ENCODE data around the gene CFAP58.
A peak's percentile ranks its signal among the peaks of the same experiment; 100 is the strongest.

The CFAP58 gene, protein sequence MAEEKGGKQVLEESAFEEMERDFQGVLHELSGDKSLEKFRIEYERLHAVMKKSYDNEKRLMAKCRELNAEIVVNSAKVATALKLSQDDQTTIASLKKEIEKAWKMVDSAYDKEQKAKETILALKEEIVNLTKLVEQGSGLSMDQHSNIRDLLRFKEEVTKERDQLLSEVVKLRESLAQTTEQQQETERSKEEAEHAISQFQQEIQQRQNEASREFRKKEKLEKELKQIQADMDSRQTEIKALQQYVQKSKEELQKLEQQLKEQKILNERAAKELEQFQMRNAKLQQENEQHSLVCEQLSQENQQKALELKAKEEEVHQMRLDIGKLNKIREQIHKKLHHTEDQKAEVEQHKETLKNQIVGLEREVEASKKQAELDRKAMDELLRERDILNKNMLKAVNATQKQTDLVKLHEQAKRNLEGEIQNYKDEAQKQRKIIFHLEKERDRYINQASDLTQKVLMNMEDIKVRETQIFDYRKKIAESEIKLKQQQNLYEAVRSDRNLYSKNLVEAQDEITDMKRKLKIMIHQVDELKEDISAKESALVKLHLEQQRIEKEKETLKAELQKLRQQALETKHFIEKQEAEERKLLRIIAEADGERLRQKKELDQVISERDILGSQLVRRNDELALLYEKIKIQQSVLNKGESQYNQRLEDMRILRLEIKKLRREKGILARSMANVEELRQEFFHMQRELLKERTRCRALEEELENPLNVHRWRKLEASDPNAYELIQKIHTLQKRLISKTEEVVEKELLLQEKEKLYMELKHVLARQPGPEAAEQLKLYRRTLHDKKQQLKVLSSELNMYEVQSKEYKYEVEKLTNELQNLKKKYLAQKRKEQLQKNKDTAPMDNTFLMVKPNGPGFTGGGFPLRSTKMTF

DNA sequence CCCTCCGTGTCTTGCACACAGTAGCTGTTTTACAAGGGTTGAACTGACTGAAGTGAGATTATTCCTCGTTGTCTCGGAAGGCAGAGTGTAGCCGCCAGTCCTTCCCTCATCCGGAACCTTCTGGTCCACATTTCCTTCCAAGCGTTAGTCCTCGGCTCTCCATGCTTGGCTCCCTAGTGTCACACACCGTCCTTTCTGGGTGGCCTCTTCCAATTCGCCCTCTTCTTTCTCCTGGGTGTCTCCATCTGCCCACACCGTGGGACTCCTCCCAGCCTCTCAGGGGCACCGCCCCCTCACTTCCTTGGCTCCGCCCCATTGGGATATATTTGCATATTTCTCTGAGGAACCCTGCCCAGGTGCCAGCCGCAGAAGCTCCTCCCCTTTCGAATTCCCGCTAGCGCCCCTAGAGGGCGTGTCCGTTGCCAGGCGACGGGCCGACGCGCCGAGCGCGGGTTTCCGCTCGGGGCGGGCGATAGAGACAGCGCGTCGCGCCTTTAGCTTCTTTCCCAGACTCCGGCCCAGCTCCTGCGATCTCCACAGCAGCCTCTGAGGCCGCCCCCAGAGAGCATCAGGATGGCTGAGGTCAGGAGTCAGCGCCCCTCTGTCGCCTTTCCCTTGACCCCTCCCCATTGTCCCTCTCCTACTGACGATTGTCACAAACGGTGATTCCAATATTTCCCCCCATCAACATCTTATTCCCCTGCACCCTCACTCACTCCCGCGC is at the start of gene CFAP58:
TSS of gene CFAP58 (plus strand) at position 509 of the 724 bp plus-strand sequence. CDS start at position 574, 65 bp downstream.
- peak; percentile 39 for DNase-seq (ENCODE audit: low spot score)

DNA sequence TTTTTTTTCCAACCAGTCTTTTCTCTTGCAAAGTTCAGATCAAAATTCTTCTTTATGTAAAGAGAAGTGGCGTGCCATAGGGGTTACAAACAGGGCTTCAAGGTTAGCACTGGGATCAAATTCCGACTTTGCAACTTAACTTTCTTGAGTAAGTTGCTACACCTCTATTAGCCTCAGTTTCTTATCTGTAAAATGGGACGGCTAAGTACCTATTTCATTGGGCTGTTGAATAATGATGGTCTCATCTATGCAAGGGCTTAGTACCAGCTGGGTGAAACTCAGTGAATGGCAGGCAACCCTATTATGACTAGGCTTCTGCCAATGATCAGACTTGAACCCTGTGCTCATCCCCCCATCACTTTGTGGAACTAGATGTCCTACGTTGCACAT is 49.3 kb upstream of the CFAP58 start:
- DNase-seq (ENCODE audit: low spot score) = no peak

DNA sequence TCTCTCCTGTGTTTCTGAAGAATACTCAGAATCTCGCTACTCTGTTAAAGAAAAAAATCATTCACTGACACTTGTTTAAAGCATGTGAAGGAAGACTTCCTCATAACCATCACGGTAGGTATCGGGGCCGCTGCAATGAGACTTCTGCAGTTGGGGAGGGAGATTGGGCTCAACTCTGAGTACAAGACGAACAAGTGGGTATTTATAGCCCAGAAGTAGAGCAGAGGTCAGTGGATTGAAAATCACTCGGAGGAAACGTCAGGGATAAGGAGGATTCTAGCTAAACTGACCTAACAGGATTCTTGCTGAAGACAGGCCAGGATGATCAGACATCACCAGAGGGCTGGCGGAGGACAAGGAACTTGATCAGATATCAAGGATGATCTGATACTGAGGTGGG is 48.7 kb upstream of the CFAP58 start:
- DNase-seq (ENCODE audit: low spot score) = no peak

- no peak for DNase-seq (ENCODE audit: low spot score)
Measured at GRCh38 chr10:104306897-104307296, 46.7 kb upstream of the CFAP58 start.

GRCh38 chr10:104307576-104308438 is 45.8 kb upstream of the CFAP58 start:
- DNase-seq (ENCODE audit: low spot score) = no peak

GRCh38 chr10:104308439-104308903 is 45.2 kb upstream of the CFAP58 start:
- no peak for DNase-seq (ENCODE audit: low spot score)

DNA sequence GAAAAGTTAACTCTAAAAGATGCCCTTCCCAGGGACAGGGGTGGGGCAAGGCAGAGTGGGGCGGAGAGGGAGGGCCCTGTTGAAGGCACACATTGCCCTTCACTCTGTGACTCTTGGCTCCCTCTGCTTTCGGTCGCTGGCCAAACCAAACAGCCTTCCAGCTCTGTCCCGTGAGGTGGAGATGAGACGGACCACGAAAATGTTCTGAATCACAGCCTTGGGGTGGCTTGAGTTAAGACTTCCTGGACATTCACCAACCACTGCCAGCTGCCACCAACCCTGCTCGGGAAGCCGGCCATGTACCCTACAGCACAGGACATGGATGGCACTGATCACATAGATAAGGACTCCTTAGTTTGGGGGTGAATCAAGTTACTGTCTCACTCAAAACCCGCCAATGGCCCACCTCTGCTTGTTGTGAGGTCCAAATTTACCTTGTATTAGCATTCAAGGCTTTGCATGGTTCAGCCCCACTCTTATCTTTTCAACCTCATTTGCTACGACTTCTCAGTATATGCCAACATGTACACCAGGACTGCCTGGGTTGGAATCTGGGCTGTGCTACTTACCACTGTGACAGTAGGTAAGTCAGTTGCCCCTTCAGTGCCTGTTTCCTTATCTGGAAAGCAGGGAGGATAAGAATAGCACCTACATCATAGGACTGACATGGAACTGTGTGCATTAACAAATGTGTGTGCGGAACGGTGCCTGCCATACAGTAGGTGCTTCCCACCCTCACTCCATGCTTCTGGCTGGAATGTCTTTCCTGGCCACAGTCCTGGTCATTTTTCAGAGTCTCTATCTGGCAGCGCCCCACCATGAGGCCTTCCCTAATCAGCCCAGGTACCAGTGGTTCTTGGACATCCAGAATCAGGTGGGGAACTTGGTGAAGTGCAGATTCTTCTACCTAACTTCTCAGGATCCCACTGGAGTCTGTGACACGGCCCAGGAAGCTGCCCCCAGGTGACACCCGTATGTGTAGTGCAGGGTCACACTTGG is 43.4 kb upstream of the CFAP58 start:
- no peak for DNase-seq (ENCODE audit: low spot score)

DNA sequence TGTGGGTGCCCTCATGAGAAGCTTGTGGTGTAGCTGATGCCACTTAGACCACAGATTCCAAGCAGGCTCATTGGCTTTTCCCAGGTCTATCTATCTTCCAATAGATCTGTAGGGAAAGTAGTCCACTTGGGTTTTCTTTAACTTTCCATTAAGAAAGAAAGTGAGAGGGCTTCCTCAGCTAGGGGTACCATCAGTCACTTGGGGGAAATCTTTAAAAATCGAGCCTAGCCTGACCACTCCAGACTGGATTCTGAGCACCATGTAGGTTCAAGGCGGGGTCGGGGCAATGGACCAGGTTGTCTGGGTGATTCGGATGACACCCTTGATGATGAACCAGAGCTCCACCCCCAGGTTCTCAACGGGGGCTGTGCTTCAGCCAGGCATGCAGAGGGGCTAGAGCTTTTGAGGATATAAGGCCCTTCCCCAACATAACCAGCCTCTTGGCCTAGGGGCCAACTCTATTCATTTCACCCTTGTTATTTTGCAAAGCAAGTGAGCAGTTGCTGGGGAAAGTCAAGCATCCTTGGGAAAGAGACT is 42.4 kb upstream of the CFAP58 start:
- DNase-seq (ENCODE audit: low spot score) = no peak

DNA sequence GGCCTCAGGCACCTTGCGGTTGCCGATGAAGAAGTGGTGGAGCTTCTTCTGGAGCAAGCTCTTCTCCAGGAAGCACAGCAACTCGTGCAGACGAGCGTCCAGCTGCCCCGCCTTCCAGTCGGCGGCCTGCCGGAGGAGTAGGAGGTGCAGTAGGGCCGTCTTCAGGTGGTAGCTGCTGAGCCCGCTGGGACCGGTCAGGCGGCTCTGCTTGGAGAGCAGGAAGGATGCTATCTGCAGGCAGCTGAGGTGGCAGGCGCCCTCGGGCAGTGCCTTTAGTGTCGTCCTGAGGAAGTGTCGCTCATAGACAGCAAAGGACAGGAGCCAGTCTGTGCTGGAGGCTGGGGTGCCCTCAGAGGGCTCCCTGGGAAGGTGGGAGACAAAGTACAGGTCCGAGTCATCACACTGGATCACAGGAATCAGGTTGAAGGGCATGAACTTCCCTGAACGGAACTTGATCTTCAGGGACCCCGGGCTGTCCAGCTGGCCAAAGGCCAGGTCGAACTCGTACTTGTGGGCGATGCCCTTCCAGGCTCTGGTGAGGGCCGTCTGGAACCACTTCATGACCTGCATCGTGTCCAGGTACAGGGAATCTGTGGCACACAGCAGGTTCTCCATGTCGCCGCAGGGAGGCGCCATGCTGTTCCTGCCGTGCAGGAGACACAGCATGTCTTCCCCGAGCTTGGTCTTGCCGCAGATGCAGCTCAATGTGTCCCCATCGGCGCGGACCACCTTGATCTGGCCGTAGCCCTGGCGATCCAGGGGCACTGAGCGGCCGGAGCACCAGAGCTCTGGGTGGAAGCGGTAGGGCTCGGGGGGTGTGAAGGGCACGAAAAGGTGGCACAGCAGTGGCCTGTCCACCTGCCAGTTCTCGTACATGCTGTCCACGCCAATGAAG is 38.8 kb upstream of the CFAP58 start:
- no peak for DNase-seq (ENCODE audit: low spot score)

GRCh38 chr10:104315486-104315921 is 38.1 kb upstream of the CFAP58 start:
- DNase-seq (ENCODE audit: low spot score) = no peak

- no peak for DNase-seq (ENCODE audit: low spot score)
Measured at GRCh38 chr10:104316321-104317099, 37.1 kb upstream of the CFAP58 start.

DNA sequence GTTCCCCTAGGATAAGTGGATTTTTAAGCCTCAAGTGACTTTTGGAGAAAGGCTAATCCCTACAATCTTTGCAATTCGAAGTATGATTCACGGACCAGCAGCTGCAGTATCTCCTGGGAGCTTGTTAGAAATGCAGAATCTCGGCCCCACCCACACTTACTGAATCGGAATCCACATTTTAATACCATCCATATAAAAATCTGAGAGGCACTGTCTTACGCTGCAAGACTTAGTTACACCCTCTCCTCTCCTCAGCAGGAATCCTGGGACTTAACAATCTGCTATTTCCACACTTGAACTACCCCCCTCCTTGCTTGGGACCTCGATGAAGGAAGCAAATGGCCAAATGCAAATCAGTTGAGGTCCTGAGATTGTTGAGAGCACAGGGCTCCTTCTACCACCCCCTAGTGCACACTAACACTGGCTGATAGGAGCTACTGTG is 36.3 kb upstream of the CFAP58 start:
- DNase-seq (ENCODE audit: low spot score) = no peak

GRCh38 chr10:104317726-104318299 is 35.8 kb upstream of the CFAP58 start:
- DNase-seq (ENCODE audit: low spot score) = no peak

- DNase-seq (ENCODE audit: low spot score) = no peak
Measured at GRCh38 chr10:104318326-104318725, 35.3 kb upstream of the CFAP58 start.

- no peak for DNase-seq (ENCODE audit: low spot score)
Measured at GRCh38 chr10:104318810-104319741, 34.6 kb upstream of the CFAP58 start.

DNA sequence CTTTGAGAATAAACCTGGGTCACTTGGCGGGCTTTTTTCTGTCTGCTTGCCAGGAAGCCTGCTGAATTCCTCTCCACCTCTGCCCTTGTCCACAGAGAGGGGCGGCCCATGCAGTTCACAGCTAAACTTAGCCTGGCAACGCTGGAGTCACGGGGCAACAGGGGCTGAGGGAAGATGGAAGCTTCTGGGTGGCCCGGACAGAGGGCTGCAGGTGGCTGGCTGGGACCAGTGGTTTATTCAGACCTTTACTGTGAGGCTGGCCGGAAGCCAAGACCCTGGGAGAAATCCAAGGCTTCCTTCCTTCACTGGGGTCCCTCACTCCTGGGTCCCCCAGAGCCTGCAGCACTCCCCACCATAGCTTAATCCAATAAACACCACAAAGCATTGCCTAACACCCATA is 32.4 kb upstream of the CFAP58 start:
- DNase-seq (ENCODE audit: low spot score) = no peak

Measured in HuH-7.5 (cell line).